HepG2 (cell line): ENCODE measurements around the gene ATR. TPM values are rescaled to one million over a fixed set of nuclear protein-coding genes. Genes with fewer than 3 reads are reported as not detected.

Source experiments
- AKAP8 ChIP-seq: sonication (generic); formaldehyde crosslinking; IDR thresholded peaks from 2 replicates; pipeline ENCODE4 v1.5.1; 2020; ENCODE audit warnings: mild to moderate bottlenecking, missing genetic modification reagents
- CBFB ChIP-seq: sonication (generic); formaldehyde crosslinking; IDR thresholded peaks from 2 replicates; pipeline ENCODE4 v1.4.0; 2020; ENCODE audit warnings: missing genetic modification reagents
- CCAR2 ChIP-seq: fragments of 200-400 bp; formaldehyde crosslinking; optimal IDR thresholded peaks from 2 replicates; pipeline ENCODE3; 2018; ENCODE audit warnings: low read depth, mild to moderate bottlenecking, low read length, moderate library complexity
- CEBPG ChIP-seq: IDR thresholded peaks from 2 replicates; pipeline ENCODE4 v1.6.1; 2016
- FOSL2 ChIP-seq: sonication (generic); formaldehyde crosslinking; IDR thresholded peaks from 2 replicates; pipeline ENCODE4 v1.4.0; 2020; ENCODE audit warnings: missing genetic modification reagents
- HOXD1 ChIP-seq: sonication (generic); formaldehyde crosslinking; IDR thresholded peaks from 2 replicates; pipeline ENCODE4 v1.5.0; 2020; ENCODE audit warnings: missing genetic modification reagents
- KDM3A ChIP-seq: IDR thresholded peaks from 2 replicates; pipeline ENCODE4 v1.6.1; 2018; ENCODE audit warnings: low read depth, missing compliant biosample characterization
- KDM5B ChIP-seq: sonication (generic); formaldehyde crosslinking; IDR thresholded peaks from 2 replicates; pipeline ENCODE4 v1.4.0; 2020; ENCODE audit warnings: missing genetic modification reagents, mild to moderate bottlenecking, borderline replicate concordance
- MEIS1 ChIP-seq: sonication (generic); formaldehyde crosslinking; IDR thresholded peaks from 2 replicates; pipeline ENCODE4 v1.9.0; 2021; ENCODE audit warnings: mild to moderate bottlenecking, missing genetic modification reagents, moderate library complexity, borderline replicate concordance
- NCOA5 ChIP-seq: sonication (generic); formaldehyde crosslinking; IDR thresholded peaks from 2 replicates; pipeline ENCODE4 v1.4.0; 2020; ENCODE audit warnings: missing genetic modification reagents
- NFIB ChIP-seq: sonication (generic); formaldehyde crosslinking; IDR thresholded peaks from 2 replicates; pipeline ENCODE4 v1.9.0; 2021; ENCODE audit warnings: missing genetic modification reagents, mild to moderate bottlenecking, borderline replicate concordance
- SNAPC2 ChIP-seq: sonication (generic); formaldehyde crosslinking; IDR thresholded peaks from 2 replicates; pipeline ENCODE4 v1.8.1; 2022; ENCODE audit warnings: mild to moderate bottlenecking, missing genetic modification reagents
- TAF1 ChIP-seq: sonication (generic); formaldehyde crosslinking; IDR thresholded peaks from 2 replicates; pipeline ENCODE4 v1.4.0; 2020; ENCODE audit warnings: missing genetic modification reagents
- ZNF24 ChIP-seq: fragments of 450-650 bp; IDR thresholded peaks from 2 replicates; pipeline ENCODE4 v1.6.1; 2017; ENCODE audit warnings: antibody characterized with exemption, mild to moderate bottlenecking
- ZNF446 ChIP-seq: sonication (generic); formaldehyde crosslinking; IDR thresholded peaks from 2 replicates; pipeline ENCODE4 v1.5.0; 2020; ENCODE audit warnings: mild to moderate bottlenecking, missing genetic modification reagents
- ZNF547 ChIP-seq: sonication (generic); formaldehyde crosslinking; IDR thresholded peaks from 2 replicates; pipeline ENCODE4 v1.5.1; 2020; ENCODE audit warnings: mild to moderate bottlenecking, missing genetic modification reagents
- ZNF776 ChIP-seq: sonication (generic); formaldehyde crosslinking; IDR thresholded peaks from 2 replicates; pipeline ENCODE4 v1.4.0; 2020; ENCODE audit warnings: mild to moderate bottlenecking, missing genetic modification reagents
- polyA plus RNA-seq, 8 experiments: library from polyadenylated mRNA; depleted of rRNA in 3 of 8; stranded (reverse) in 7 of 8; unstranded in 1 of 8; fragments of >200 nt; fragmentation: Illumina TruSeq in 4 of 8; extraction: Trizol in 4 of 8; gene quantifications; 2 replicates each; pipeline versions ENCODE4 v1.2.1 to v1.2.3, GENCODE V29; 2011 to 2016; ENCODE audit warnings: low read depth in 4 of 8, missing spikeins in 1 of 8, mixed read lengths in 1 of 8; ENCODE audit not compliant: insufficient read depth in 1 of 8
- total RNA-seq, 5 experiments: library from RNA; depleted of rRNA; stranded (reverse); fragments of >200 nt; fragmentation: Illumina TruSeq; extraction: Trizol; gene quantifications; 2 replicates each; pipeline ENCODE4 v1.2.3, GENCODE V29; 2016; ENCODE audit warnings: low read depth in 1 of 5
- TF ChIP-seq, protein P1 (sequence below): sonication (generic); formaldehyde crosslinking; IDR thresholded peaks from 2 replicates; pipeline ENCODE4 v1.9.0; 2021; ENCODE audit warnings: missing genetic modification reagents, borderline replicate concordance
- TF ChIP-seq, protein P2 (sequence below): sonication (generic); formaldehyde crosslinking; IDR thresholded peaks from 2 replicates; pipeline ENCODE4 v1.4.0; 2020; ENCODE audit warnings: missing genetic modification reagents
- TF ChIP-seq, protein P3 (sequence below), 2 experiments: fragments of 450-650 bp in 1 of 2; sonication (generic) in 1 of 2; formaldehyde crosslinking; IDR thresholded peaks; 2 replicates each; pipeline versions ENCODE4 v1.5.0 to v1.8.0; 2020 to 2022; ENCODE audit warnings: mild to moderate bottlenecking in 1 of 2, missing genetic modification reagents in 1 of 2
- TF ChIP-seq, protein P4 (sequence below): IDR thresholded peaks from 2 replicates; pipeline ENCODE4 v1.6.1; 2016; ENCODE audit warnings: missing genetic modification reagents, missing compliant biosample characterization
- TF ChIP-seq, protein P5 (sequence below): sonication (generic); formaldehyde crosslinking; IDR thresholded peaks from 2 replicates; pipeline ENCODE4 v1.4.0; 2020; ENCODE audit warnings: mild to moderate bottlenecking, missing genetic modification reagents
- TF ChIP-seq, protein P6 (sequence below): sonication (generic); formaldehyde crosslinking; IDR thresholded peaks from 2 replicates; pipeline ENCODE4 v1.5.0; 2020; ENCODE audit warnings: missing genetic modification reagents

ATR gene
- total and polyA plus RNA-seq, 2 of the 13 experiments (the other 11 are each of a cell fraction or from before 2014, with no cell fraction given): 6.6 to 17.0 TPM

DNA sequence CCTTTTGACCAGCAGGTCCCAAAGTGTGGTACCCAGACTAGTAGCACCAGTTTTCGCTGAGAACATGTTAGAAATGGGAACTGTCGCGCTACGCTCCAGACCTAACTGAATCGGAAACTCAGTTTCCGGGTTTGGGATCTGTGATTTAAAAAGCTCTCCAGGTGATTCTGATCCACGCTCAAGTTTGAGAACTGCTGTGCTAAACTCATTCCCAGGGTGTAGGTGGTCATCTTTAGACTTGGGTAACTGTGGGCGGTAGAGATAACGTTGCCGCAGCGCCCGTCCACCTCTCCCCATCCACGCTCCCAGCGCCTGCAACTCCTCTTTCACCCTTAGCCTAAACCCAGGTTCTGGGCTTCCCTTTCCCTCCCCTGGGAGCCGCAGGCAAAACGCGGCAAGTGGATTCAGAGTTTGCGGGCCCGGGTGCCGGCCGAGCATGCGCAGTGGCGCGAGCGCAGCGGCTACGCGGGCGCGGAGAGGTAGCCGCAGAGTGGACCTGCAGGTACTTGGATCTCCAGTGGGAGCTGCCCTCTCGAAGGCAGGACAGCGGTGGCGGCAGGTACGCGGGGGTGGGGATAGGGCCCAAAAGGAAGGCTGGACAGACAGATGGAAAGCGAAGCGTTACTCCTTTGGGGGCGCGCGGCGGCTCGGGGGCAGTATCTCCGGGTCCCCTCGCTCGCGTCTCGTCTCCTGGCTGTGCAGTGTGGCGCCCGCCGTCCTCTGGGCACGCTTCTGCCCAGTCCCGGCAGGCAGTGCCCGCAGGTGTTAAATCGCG lies 17.6 kb upstream of the ATR start, which contains the start of gene PLS1 (continued):
- TF ChIP-seq, protein P1, sequence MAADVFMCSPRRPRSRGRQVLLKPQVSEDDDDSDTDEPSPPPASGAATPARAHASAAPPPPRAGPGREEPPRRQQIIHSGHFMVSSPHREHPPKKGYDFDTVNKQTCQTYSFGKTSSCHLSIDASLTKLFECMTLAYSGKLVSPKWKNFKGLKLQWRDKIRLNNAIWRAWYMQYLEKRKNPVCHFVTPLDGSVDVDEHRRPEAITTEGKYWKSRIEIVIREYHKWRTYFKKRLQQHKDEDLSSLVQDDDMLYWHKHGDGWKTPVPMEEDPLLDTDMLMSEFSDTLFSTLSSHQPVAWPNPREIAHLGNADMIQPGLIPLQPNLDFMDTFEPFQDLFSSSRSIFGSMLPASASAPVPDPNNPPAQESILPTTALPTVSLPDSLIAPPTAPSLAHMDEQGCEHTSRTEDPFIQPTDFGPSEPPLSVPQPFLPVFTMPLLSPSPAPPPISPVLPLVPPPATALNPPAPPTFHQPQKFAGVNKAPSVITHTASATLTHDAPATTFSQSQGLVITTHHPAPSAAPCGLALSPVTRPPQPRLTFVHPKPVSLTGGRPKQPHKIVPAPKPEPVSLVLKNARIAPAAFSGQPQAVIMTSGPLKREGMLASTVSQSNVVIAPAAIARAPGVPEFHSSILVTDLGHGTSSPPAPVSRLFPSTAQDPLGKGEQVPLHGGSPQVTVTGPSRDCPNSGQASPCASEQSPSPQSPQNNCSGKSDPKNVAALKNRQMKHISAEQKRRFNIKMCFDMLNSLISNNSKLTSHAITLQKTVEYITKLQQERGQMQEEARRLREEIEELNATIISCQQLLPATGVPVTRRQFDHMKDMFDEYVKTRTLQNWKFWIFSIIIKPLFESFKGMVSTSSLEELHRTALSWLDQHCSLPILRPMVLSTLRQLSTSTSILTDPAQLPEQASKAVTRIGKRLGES (CRISPR knock-in tag): no peak
- TF ChIP-seq HOXD1 (CRISPR knock-in tag) (0 out of 2 replicates have a peak, but pooled peaks have one; percentile 34), FOSL2 (CRISPR knock-in tag) (peak; percentile 66), AKAP8 (CRISPR knock-in tag) (no peak), ZNF446 (no peak), CBFB (CRISPR knock-in tag) (peak; percentile 56; the same call in 1 of the 2 replicates), MEIS1 (CRISPR knock-in tag) (no peak), NFIB (no peak), ZNF776 (peak; percentile 40; the same call in 1 of the 2 replicates), CCAR2 (peak; percentile 33), CEBPG (CRISPR knock-in tag) (peak; percentile 56), KDM3A (peak; percentile 81; the same call in 1 of the 2 replicates), TAF1 (peak; percentile 80; the same call in 1 of the 2 replicates), ZNF547 (CRISPR knock-in tag) (peak; percentile 96), ZNF24 (no peak), KDM5B (peak; percentile 90), SNAPC2 (peak; percentile 87), NCOA5 (CRISPR knock-in tag) (no peak)
- TF ChIP-seq, protein P2, sequence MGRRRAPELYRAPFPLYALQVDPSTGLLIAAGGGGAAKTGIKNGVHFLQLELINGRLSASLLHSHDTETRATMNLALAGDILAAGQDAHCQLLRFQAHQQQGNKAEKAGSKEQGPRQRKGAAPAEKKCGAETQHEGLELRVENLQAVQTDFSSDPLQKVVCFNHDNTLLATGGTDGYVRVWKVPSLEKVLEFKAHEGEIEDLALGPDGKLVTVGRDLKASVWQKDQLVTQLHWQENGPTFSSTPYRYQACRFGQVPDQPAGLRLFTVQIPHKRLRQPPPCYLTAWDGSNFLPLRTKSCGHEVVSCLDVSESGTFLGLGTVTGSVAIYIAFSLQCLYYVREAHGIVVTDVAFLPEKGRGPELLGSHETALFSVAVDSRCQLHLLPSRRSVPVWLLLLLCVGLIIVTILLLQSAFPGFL: no peak
- TF ChIP-seq, protein P3, sequence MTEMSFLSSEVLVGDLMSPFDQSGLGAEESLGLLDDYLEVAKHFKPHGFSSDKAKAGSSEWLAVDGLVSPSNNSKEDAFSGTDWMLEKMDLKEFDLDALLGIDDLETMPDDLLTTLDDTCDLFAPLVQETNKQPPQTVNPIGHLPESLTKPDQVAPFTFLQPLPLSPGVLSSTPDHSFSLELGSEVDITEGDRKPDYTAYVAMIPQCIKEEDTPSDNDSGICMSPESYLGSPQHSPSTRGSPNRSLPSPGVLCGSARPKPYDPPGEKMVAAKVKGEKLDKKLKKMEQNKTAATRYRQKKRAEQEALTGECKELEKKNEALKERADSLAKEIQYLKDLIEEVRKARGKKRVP (CRISPR knock-in tag; IDR thresholded peaks at IDR 0.05): peak in 1 of 2 experiments; percentile 74; a peak in 2 of 4 replicates
- TF ChIP-seq, protein P4, sequence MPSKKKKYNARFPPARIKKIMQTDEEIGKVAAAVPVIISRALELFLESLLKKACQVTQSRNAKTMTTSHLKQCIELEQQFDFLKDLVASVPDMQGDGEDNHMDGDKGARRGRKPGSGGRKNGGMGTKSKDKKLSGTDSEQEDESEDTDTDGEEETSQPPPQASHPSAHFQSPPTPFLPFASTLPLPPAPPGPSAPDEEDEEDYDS (CRISPR knock-in tag): peak; percentile 77
- TF ChIP-seq, protein P5, sequence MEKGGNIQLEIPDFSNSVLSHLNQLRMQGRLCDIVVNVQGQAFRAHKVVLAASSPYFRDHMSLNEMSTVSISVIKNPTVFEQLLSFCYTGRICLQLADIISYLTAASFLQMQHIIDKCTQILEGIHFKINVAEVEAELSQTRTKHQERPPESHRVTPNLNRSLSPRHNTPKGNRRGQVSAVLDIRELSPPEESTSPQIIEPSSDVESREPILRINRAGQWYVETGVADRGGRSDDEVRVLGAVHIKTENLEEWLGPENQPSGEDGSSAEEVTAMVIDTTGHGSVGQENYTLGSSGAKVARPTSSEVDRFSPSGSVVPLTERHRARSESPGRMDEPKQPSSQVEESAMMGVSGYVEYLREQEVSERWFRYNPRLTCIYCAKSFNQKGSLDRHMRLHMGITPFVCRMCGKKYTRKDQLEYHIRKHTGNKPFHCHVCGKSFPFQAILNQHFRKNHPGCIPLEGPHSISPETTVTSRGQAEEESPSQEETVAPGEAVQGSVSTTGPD (CRISPR knock-in tag): no peak
- TF ChIP-seq, protein P6, sequence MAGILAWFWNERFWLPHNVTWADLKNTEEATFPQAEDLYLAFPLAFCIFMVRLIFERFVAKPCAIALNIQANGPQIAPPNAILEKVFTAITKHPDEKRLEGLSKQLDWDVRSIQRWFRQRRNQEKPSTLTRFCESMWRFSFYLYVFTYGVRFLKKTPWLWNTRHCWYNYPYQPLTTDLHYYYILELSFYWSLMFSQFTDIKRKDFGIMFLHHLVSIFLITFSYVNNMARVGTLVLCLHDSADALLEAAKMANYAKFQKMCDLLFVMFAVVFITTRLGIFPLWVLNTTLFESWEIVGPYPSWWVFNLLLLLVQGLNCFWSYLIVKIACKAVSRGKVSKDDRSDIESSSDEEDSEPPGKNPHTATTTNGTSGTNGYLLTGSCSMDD (CRISPR knock-in tag): no peak
